ENCODE measurements around the gene HAND2.

Gene HAND2

GRCh38 chr4:173535165-173535902 is 5.3 kb upstream of the HAND2 start:
- H3K4me1 ChIP-seq (ENCODE audit: control insufficient read depth, insufficient read depth, low read length): peaks cover 2% of the 10 kb centered on the region
- H3K36me3 ChIP-seq (ENCODE audit: control insufficient read depth, insufficient read depth, low read length): no peaks in the 10 kb centered on the region
- H3K9me3 ChIP-seq (ENCODE audit: control insufficient read depth, insufficient read depth, low read length): no peaks in the 10 kb centered on the region
- no peak overlapping the region for H3K4me3 ChIP-seq (ENCODE audit: low read depth, low read length)
- peaks cover 100% of the 10 kb centered on the region for H3K27me3 ChIP-seq (ENCODE audit: control insufficient read depth, insufficient read depth, low read length)
- no peak overlapping the region for H3K9ac ChIP-seq (ENCODE audit: low read depth, low read length)

DNA sequence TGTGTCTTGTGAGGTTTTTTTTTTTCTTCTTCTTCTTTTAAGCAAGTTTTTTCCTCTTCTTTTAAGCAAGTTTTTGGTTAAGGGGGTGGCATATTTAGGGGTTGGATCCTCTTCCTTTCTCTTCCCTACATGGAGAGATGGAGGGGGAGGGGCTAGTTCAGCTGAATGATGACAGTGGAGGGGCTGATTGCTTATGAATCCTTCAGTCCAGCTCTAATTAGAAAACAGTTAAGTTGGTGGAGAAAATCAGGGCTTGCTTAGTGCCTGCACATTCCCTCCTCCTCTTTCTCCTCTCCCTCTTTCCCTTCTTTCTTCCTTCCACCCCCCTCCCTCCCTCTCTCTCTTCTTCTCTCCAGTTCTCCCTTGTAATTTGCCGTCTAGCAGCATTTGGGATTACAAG is 4.4 kb upstream of the HAND2 start:
- Histone ChIP-seq H3K9me3 (ENCODE audit: control insufficient read depth, insufficient read depth, low read length) (no peaks in the 10 kb centered on the region), H3K4me1 (ENCODE audit: control insufficient read depth, insufficient read depth, low read length) (peaks cover 2% of the 10 kb centered on the region), H3K4me3 (ENCODE audit: low read depth, low read length) (peak overlapping the region; percentile 2), H3K36me3 (ENCODE audit: control insufficient read depth, insufficient read depth, low read length) (no peaks in the 10 kb centered on the region), H3K9ac (ENCODE audit: low read depth, low read length) (no peak overlapping the region), H3K27me3 (ENCODE audit: control insufficient read depth, insufficient read depth, low read length) (peaks cover 100% of the 10 kb centered on the region)

- H3K9ac ChIP-seq (ENCODE audit: low read depth, low read length): no peak overlapping the region
- no peaks in the 10 kb centered on the region for H3K9me3 ChIP-seq (ENCODE audit: control insufficient read depth, insufficient read depth, low read length)
- peaks cover 95% of the 10 kb centered on the region for H3K27me3 ChIP-seq (ENCODE audit: control insufficient read depth, insufficient read depth, low read length)
- H3K4me1 ChIP-seq (ENCODE audit: control insufficient read depth, insufficient read depth, low read length): peaks cover 3% of the 10 kb centered on the region
- no peaks in the 10 kb centered on the region for H3K36me3 ChIP-seq (ENCODE audit: control insufficient read depth, insufficient read depth, low read length)
- peak overlapping the region; percentile 3 for H3K4me3 ChIP-seq (ENCODE audit: low read depth, low read length)
Measured at GRCh38 chr4:173532725-173533511, 2.9 kb upstream of the HAND2 start.

- Histone ChIP-seq H3K9ac (ENCODE audit: low read depth, low read length) (no peak overlapping the region), H3K27me3 (ENCODE audit: control insufficient read depth, insufficient read depth, low read length) (peaks cover 95% of the 10 kb centered on the region), H3K36me3 (ENCODE audit: control insufficient read depth, insufficient read depth, low read length) (no peaks in the 10 kb centered on the region), H3K4me3 (ENCODE audit: low read depth, low read length) (peak overlapping the region; percentile 30), H3K4me1 (ENCODE audit: control insufficient read depth, insufficient read depth, low read length) (peaks cover 3% of the 10 kb centered on the region), H3K9me3 (ENCODE audit: control insufficient read depth, insufficient read depth, low read length) (no peaks in the 10 kb centered on the region)
Measured at GRCh38 chr4:173531086-173531965, 1.3 kb upstream of the HAND2 start.

GRCh38 chr4:173530326-173531085 is 477 bp upstream of the HAND2 start:
- Histone ChIP-seq H3K4me3 (ENCODE audit: low read depth, low read length) (peak overlapping the region; percentile 30), H3K4me1 (ENCODE audit: control insufficient read depth, insufficient read depth, low read length) (peaks cover 3% of the 10 kb centered on the region), H3K27me3 (ENCODE audit: control insufficient read depth, insufficient read depth, low read length) (peaks cover 95% of the 10 kb centered on the region), H3K9me3 (ENCODE audit: control insufficient read depth, insufficient read depth, low read length) (no peaks in the 10 kb centered on the region), H3K9ac (ENCODE audit: low read depth, low read length) (no peak overlapping the region), H3K36me3 (ENCODE audit: control insufficient read depth, insufficient read depth, low read length) (no peaks in the 10 kb centered on the region)

GRCh38 chr4:173528378-173529321 is 1.4 kb downstream of the HAND2 start:
- Histone ChIP-seq H3K4me3 (ENCODE audit: low read depth, low read length) (peak overlapping the region; percentile 33), H3K36me3 (ENCODE audit: control insufficient read depth, insufficient read depth, low read length) (no peaks in the 10 kb centered on the region), H3K4me1 (ENCODE audit: control insufficient read depth, insufficient read depth, low read length) (peaks cover 3% of the 10 kb centered on the region), H3K27me3 (ENCODE audit: control insufficient read depth, insufficient read depth, low read length) (peaks cover 95% of the 10 kb centered on the region), H3K9me3 (ENCODE audit: control insufficient read depth, insufficient read depth, low read length) (no peaks in the 10 kb centered on the region), H3K9ac (ENCODE audit: low read depth, low read length) (no peak overlapping the region)

DNA sequence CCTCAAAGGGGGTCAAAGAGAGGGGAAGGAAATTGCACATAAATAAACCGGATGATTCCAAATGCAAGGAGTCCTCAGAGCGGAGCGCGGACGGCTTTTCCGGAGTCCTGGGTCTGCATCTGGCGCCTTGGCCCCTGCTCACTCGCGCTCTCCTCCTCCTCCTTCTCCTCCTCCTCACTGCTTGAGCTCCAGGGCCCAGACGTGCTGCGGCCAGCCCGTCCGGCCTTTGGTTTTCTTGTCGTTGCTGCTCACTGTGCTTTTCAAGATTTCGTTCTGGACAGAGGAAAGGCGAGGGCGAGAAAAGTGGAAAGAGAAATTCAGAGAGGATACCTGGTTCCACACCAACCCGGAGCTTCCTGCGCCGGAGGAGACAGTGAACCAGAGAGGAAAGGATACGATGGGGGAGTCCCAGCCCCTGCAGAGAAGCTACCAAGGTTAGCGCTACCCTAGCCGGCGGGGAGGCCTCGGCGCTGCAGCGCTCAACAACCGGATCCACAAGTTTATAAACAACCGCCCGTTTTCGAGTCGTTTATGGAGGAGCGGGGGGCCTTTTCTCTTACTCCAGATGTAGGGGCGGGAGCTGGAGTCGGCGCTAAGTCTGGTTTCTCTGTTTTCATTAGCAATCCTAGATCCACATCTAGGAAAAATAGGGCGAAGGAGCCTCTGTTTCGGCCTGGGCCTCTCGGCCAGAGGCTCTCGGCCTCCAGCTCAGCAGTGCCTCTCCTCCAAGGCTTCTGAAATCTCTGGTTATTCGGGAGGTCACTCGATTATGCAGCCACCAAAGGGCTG is 2.7 kb downstream of the HAND2 start:
- Histone ChIP-seq H3K9me3 (ENCODE audit: control insufficient read depth, insufficient read depth, low read length) (no peaks in the 10 kb centered on the region), H3K27me3 (ENCODE audit: control insufficient read depth, insufficient read depth, low read length) (peaks cover 95% of the 10 kb centered on the region), H3K36me3 (ENCODE audit: control insufficient read depth, insufficient read depth, low read length) (no peaks in the 10 kb centered on the region), H3K4me1 (ENCODE audit: control insufficient read depth, insufficient read depth, low read length) (peaks cover 3% of the 10 kb centered on the region), H3K9ac (ENCODE audit: low read depth, low read length) (no peak overlapping the region), H3K4me3 (ENCODE audit: low read depth, low read length) (no peak overlapping the region)

GRCh38 chr4:173526724-173527102 is 3.3 kb downstream of the HAND2 start:
- Histone ChIP-seq H3K9me3 (ENCODE audit: control insufficient read depth, insufficient read depth, low read length) (no peaks in the 10 kb centered on the region), H3K36me3 (ENCODE audit: control insufficient read depth, insufficient read depth, low read length) (no peaks in the 10 kb centered on the region), H3K9ac (ENCODE audit: low read depth, low read length) (no peak overlapping the region), H3K27me3 (ENCODE audit: control insufficient read depth, insufficient read depth, low read length) (peaks cover 95% of the 10 kb centered on the region), H3K4me1 (ENCODE audit: control insufficient read depth, insufficient read depth, low read length) (peaks cover 3% of the 10 kb centered on the region), H3K4me3 (ENCODE audit: low read depth, low read length) (peak overlapping the region; percentile 32)

DNA sequence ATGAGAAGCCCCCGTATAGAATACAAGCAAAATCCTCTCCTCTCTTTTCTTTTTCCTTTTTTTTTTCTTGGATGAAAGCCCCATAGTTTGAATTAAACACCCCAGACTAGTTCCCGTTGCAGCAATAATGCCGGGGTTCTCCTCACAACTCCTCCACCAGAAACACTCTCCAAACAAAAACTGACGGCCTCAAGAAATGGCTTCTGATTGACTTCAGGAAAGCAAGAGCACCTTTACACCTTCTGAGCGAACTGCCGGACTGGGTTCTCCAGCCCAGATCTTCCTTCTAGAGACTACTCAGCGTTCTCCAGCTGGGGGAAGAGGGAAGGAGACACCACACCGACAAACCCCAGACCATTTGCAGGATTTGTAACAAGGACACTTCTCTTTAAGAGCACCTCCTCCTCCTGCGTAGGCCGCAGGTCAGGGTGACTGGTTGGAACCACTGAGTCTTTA is 4.0 kb downstream of the HAND2 start:
- Histone ChIP-seq H3K36me3 (ENCODE audit: control insufficient read depth, insufficient read depth, low read length) (no peaks in the 10 kb centered on the region), H3K27me3 (ENCODE audit: control insufficient read depth, insufficient read depth, low read length) (peaks cover 95% of the 10 kb centered on the region), H3K9ac (ENCODE audit: low read depth, low read length) (no peak overlapping the region), H3K9me3 (ENCODE audit: control insufficient read depth, insufficient read depth, low read length) (no peaks in the 10 kb centered on the region), H3K4me1 (ENCODE audit: control insufficient read depth, insufficient read depth, low read length) (peaks cover 3% of the 10 kb centered on the region), H3K4me3 (ENCODE audit: low read depth, low read length) (peak overlapping the region; percentile 26)

All from iPS-15b (cell line).